H9 (cell line): ENCODE results near the gene OST4. TPM values are rescaled to one million over a fixed set of nuclear protein-coding genes. Genes with fewer than 3 reads are reported as not detected.

ENCODE experiments used
- DNase-seq: peaks from one replicate; pipeline ENCODE4 v3.0.0-alpha.2; 2017
- H2AFZ ChIP-seq: one replicate; pipeline ENCODE4 v1.6.1; 2013; ENCODE audit warnings: mild to moderate bottlenecking, low read length, control low read depth, moderate library complexity
- H2AK5ac ChIP-seq: 2 replicates; pipeline ENCODE4 v1.6.1; 2013; ENCODE audit warnings: low read length, control low read depth, mixed read lengths; ENCODE audit not compliant: insufficient read length
- H2BK120ac ChIP-seq: one replicate; pipeline ENCODE4 v1.6.1; 2013; ENCODE audit warnings: low read depth, mild to moderate bottlenecking, low read length, control low read depth, inconsistent platforms; ENCODE audit not compliant: poor library complexity, severe bottlenecking
- H2BK12ac ChIP-seq: 2 replicates; pipeline ENCODE4 v1.6.1; 2013; ENCODE audit warnings: low read length, control low read depth, mixed read lengths, low read depth; ENCODE audit not compliant: insufficient read length
- H2BK15ac ChIP-seq: 2 replicates; pipeline ENCODE4 v1.6.1; 2013; ENCODE audit warnings: low read depth, low read length, control low read depth
- H2BK20ac ChIP-seq: one replicate; pipeline ENCODE4 v1.6.1; 2013; ENCODE audit warnings: low read depth, mild to moderate bottlenecking, low read length, control low read depth, inconsistent platforms; ENCODE audit not compliant: poor library complexity, severe bottlenecking
- H2BK5ac ChIP-seq: 2 replicates; pipeline ENCODE4 v1.6.1; 2013; ENCODE audit warnings: low read length, control low read depth, mixed read lengths; ENCODE audit not compliant: insufficient read length
- H3K14ac ChIP-seq: 2 replicates; pipeline ENCODE4 v1.6.1; 2013; ENCODE audit warnings: low read length, control low read depth; ENCODE audit not compliant: insufficient read depth
- H3K18ac ChIP-seq: 2 replicates; pipeline ENCODE4 v1.6.1; 2013; ENCODE audit warnings: low read depth, mild to moderate bottlenecking, mixed read lengths, low read length, control low read depth; ENCODE audit not compliant: insufficient read length
- H3K23ac ChIP-seq: 2 replicates; pipeline ENCODE4 v1.6.1; 2013; ENCODE audit warnings: low read length, control low read depth, mixed read lengths, low read depth; ENCODE audit not compliant: insufficient read length
- H3K23me2 ChIP-seq: 2 replicates; pipeline ENCODE4 v1.6.1; 2013; ENCODE audit warnings: low read depth, mild to moderate bottlenecking, mixed read lengths, low read length, control low read depth; ENCODE audit not compliant: insufficient read length, poor library complexity, severe bottlenecking
- H3K27ac ChIP-seq: 2 replicates; pipeline ENCODE4 v1.5.1; 2013; ENCODE audit warnings: low read length, control low read depth, mixed read lengths, low read depth; ENCODE audit not compliant: insufficient read length
- H3K27me3 ChIP-seq: 2 replicates; pipeline ENCODE4 v1.6.1; 2013; ENCODE audit warnings: low read length, control low read depth, inconsistent platforms; ENCODE audit not compliant: insufficient read depth
- H3K4ac ChIP-seq: 2 replicates; pipeline ENCODE4 v1.6.1; 2013; ENCODE audit warnings: low read depth, mild to moderate bottlenecking, control low read depth, inconsistent platforms, low read length, moderate library complexity
- H3K4me1 ChIP-seq: 2 replicates; pipeline ENCODE4 v1.6.1; 2013; ENCODE audit warnings: low read length, control low read depth, inconsistent platforms; ENCODE audit not compliant: insufficient read depth
- H3K4me2 ChIP-seq: 2 replicates; pipeline ENCODE4 v1.6.1; 2013; ENCODE audit warnings: low read length, control low read depth, mixed read lengths; ENCODE audit not compliant: insufficient read length, insufficient read depth
- H3K56ac ChIP-seq: 2 replicates; pipeline ENCODE4 v1.6.1; 2013; ENCODE audit warnings: low read depth, mild to moderate bottlenecking, mixed read lengths, low read length, control low read depth; ENCODE audit not compliant: insufficient read length
- H3K79me1 ChIP-seq: 2 replicates; pipeline ENCODE4 v1.6.1; 2013; ENCODE audit warnings: low read depth, mild to moderate bottlenecking, moderate library complexity, low read length, control low read depth, inconsistent platforms; ENCODE audit not compliant: insufficient read depth, poor library complexity, severe bottlenecking
- H3K79me2 ChIP-seq: 2 replicates; pipeline ENCODE4 v1.6.1; 2013; ENCODE audit warnings: low read length, control low read depth, inconsistent platforms; ENCODE audit not compliant: insufficient read depth
- H3K9ac ChIP-seq: 2 replicates; pipeline ENCODE4 v1.6.1; 2013; ENCODE audit warnings: low read length, control low read depth, mixed read lengths; ENCODE audit not compliant: insufficient read length; ENCODE audit errors: extremely low read depth
- H3K9me3 ChIP-seq: one replicate; pipeline ENCODE4 v1.6.1; 2013; ENCODE audit warnings: low read depth, low read length, inconsistent platforms; ENCODE audit not compliant: control insufficient read depth
- H3T11ph ChIP-seq: one replicate; pipeline ENCODE4 v1.6.1; 2013; ENCODE audit warnings: mild to moderate bottlenecking, low read length, control low read depth, inconsistent platforms
- H4K20me1 ChIP-seq: one replicate; pipeline ENCODE4 v1.6.1; 2013; ENCODE audit not compliant: control insufficient read depth, insufficient read length, insufficient read depth
- H4K5ac ChIP-seq: 2 replicates; pipeline ENCODE4 v1.6.1; 2013; ENCODE audit warnings: low read depth, mild to moderate bottlenecking, mixed read lengths, low read length, control low read depth; ENCODE audit not compliant: insufficient read length
- H4K8ac ChIP-seq: replicated peaks from 2 replicates; pipeline ENCODE4 v1.6.1; 2013; ENCODE audit warnings: low read length, control low read depth, mixed read lengths, low read depth; ENCODE audit not compliant: insufficient read length
- H4K91ac ChIP-seq: 2 replicates; pipeline ENCODE4 v1.6.1; 2013; ENCODE audit warnings: low read depth, mild to moderate bottlenecking, moderate library complexity, mixed read lengths, low read length, control low read depth; ENCODE audit not compliant: insufficient read length
- H3K27ac Mint-ChIP-seq, 3 experiments: 2 replicates in 2 of 3; 3 replicates in 1 of 3; pipeline ENCODE4 v1.8.0; 2020 to 2021; ENCODE audit warnings: mixed read lengths in 3 of 3, mild to moderate bottlenecking in 1 of 3, moderate library complexity in 1 of 3
- H3K27me3 Mint-ChIP-seq: 2 replicates; pipeline ENCODE4 v1.8.0; 2021; ENCODE audit warnings: low read depth, mild to moderate bottlenecking, moderate library complexity, mixed read lengths
- H3K36me3 Mint-ChIP-seq, 3 experiments: 2 replicates in 2 of 3; 3 replicates in 1 of 3; pipeline ENCODE4 v1.8.0; 2020 to 2021; ENCODE audit warnings: low read depth in 3 of 3, mixed read lengths in 3 of 3; ENCODE audit not compliant: insufficient read depth in 1 of 3
- H3K4me1 Mint-ChIP-seq, 2 experiments: 2 replicates each; pipeline ENCODE4 v1.8.0; 2020; ENCODE audit warnings: mixed read lengths in 2 of 2
- H3K4me3 Mint-ChIP-seq, 2 experiments: 2 replicates in 1 of 2; 3 replicates in 1 of 2; pipeline ENCODE4 v1.8.0; 2020 to 2021; ENCODE audit warnings: mild to moderate bottlenecking in 2 of 2, mixed read lengths in 2 of 2, moderate library complexity in 1 of 2
- H3K9me3 Mint-ChIP-seq, 2 experiments: 2 replicates in 1 of 2; 3 replicates in 1 of 2; pipeline ENCODE4 v1.8.0; 2020; ENCODE audit warnings: mild to moderate bottlenecking in 2 of 2, mixed read lengths in 2 of 2, moderate library complexity in 1 of 2
- WGBS: extraction: QIAGEN DNeasy Blood & Tissue Kit; methylation state at CpG from one replicate; pipeline ENCODE4 v1.1.7; 2013; ENCODE audit warnings: missing lambda C conversion rate, low lambda C conversion rate, mixed read lengths; ENCODE audit not compliant: insufficient read length; ENCODE audit errors: extremely low coverage; 5-methylcytosine and 5-hydroxymethylcytosine counted together
- total RNA-seq: library from RNA; stranded (reverse); gene quantifications from 2 replicates; pipeline ENCODE4 v1.2.1, GENCODE V29; 2021
- TF ChIP-seq, protein P1 (sequence below): fragments of 200-600 bp; sonication (generic); conservative IDR thresholded peaks from 3 replicates; pipeline ENCODE4 v1.8.0; 2021; ENCODE audit warnings: antibody characterized with exemption, mild to moderate bottlenecking

Gene OST4
- total RNA-seq, 1 experiment from 2014 or later: 215 TPM

DNA sequence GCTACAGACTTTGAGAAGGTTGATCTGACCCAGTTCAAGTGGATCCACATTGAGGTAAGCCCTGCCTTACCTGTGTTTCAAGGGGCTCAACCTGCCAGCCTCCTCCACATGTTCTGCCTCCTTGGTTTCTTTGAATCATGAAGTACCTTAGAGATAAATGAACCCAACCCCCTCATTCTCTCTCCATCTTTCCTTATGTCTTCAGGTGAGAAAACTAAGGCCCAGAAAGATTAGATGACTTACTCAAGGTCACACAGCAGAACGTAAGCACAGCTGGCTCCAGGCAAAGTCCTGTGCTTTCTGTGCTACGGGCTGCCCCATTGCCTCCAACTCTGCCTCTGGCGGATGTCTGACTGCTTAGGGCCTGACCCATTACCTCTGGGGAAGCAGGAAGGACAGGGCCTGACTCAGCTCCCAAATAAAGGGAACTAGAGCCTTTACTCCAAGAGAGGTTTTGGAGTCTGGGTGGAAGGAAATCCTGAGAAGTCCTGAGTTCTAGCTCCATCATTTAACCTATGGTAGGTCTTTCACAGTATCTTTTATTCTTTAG is 25.4 kb upstream of the OST4 start:
- H3K27me3 ChIP-seq: no peaks in the 10 kb centered on the region
- H4K8ac ChIP-seq: no peak overlapping the region
- H3K4me1 ChIP-seq: no peaks in the 10 kb centered on the region
- no peak overlapping the region for H2BK12ac ChIP-seq
- no peak overlapping the region for H2AK5ac ChIP-seq
- H3K9me3 ChIP-seq: no peaks in the 10 kb centered on the region
- no CpG with 5 or more reads among the region's 3 CpGs for WGBS
- H3K23ac ChIP-seq: no peak overlapping the region
- Mint-ChIP-seq H3K27ac (peak overlapping the region in 1 of 3 experiments; percentile 93; a peak in 1 of 7 replicates), H3K9me3 (no peaks in the 10 kb centered on the region; a peak in 1 of 5 replicates), H3K36me3 (peaks cover 0 to 1% (median 0%) of the 10 kb centered on the region in 3 experiments; a peak in 3 of 7 replicates), H3K4me3 (peak overlapping the region in 1 of 2 experiments; percentile 67; a peak in 3 of 5 replicates), H3K4me1 (peaks cover 8 to 10% of the 10 kb centered on the region in 2 experiments), H3K27me3 (peaks cover 2% of the 10 kb centered on the region; the same call in 1 of the 2 replicates)
- H3K9ac ChIP-seq: no peak overlapping the region
- H3K56ac ChIP-seq: no peak overlapping the region
- H2BK15ac ChIP-seq: no peak overlapping the region
- no peak overlapping the region for H2BK20ac ChIP-seq
- no peak for DNase-seq
- TF ChIP-seq, protein P1, sequence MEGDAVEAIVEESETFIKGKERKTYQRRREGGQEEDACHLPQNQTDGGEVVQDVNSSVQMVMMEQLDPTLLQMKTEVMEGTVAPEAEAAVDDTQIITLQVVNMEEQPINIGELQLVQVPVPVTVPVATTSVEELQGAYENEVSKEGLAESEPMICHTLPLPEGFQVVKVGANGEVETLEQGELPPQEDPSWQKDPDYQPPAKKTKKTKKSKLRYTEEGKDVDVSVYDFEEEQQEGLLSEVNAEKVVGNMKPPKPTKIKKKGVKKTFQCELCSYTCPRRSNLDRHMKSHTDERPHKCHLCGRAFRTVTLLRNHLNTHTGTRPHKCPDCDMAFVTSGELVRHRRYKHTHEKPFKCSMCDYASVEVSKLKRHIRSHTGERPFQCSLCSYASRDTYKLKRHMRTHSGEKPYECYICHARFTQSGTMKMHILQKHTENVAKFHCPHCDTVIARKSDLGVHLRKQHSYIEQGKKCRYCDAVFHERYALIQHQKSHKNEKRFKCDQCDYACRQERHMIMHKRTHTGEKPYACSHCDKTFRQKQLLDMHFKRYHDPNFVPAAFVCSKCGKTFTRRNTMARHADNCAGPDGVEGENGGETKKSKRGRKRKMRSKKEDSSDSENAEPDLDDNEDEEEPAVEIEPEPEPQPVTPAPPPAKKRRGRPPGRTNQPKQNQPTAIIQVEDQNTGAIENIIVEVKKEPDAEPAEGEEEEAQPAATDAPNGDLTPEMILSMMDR: no peak
- H4K91ac ChIP-seq: no peak overlapping the region
- H3K23me2 ChIP-seq: no peaks in the 10 kb centered on the region
- H4K20me1 ChIP-seq: peaks cover 3% of the 10 kb centered on the region
- no peaks in the 10 kb centered on the region for H3K79me1 ChIP-seq
- no peak overlapping the region for H2AFZ ChIP-seq
- no peaks in the 10 kb centered on the region for H3K79me2 ChIP-seq
- H3K18ac ChIP-seq: no peak overlapping the region
- no peak overlapping the region for H4K5ac ChIP-seq
- H3T11ph ChIP-seq: no peak overlapping the region
- no peak overlapping the region for H3K4ac ChIP-seq
- H3K4me2 ChIP-seq: no peak overlapping the region
- no peak overlapping the region for H2BK5ac ChIP-seq
- no peak overlapping the region for H3K14ac ChIP-seq
- H3K27ac ChIP-seq: no peak overlapping the region
- H2BK120ac ChIP-seq: no peak overlapping the region
